NCI-H2196 treated with DMSO at 0.1 percent for 48 hours (cell line): ENCODE data around the gene CIBAR2.

Experiments used
- DNase-seq: peaks from one replicate; lab custom pipeline; 2025; ENCODE audit not compliant: unreplicated experiment; lab: John Stamatoyannopoulos, UW

Gene CIBAR2

GRCh38 chr16:85083051-85083639 is 29.1 kb downstream of the CIBAR2 start:
- DNase-seq = no peak

GRCh38 chr16:85082173-85083050 is 29.9 kb downstream of the CIBAR2 start:
- DNase-seq = no peak

GRCh38 chr16:85081765-85082164 is 30.5 kb downstream of the CIBAR2 start:
- no peak for DNase-seq

- no peak for DNase-seq
These were observed 31.2 kb downstream of the CIBAR2 start for GRCh38 chr16:85081038-85081437.

- DNase-seq = no peak
These were observed 32.3 kb downstream of the CIBAR2 start for GRCh38 chr16:85079785-85080570.

GRCh38 chr16:85078952-85079351 is 33.3 kb downstream of the CIBAR2 start:
- no peak for DNase-seq

- no peak for DNase-seq
These were observed 34.0 kb downstream of the CIBAR2 start for GRCh38 chr16:85078226-85078625.

GRCh38 chr16:85077576-85078125 is 34.6 kb downstream of the CIBAR2 start:
- DNase-seq = no peak

- no peak for DNase-seq
These were observed 35.2 kb downstream of the CIBAR2 start for GRCh38 chr16:85077039-85077438.

- DNase-seq = no peak
These were observed 36.9 kb downstream of the CIBAR2 start for GRCh38 chr16:85075236-85075924.

- no peak for DNase-seq
These were observed 37.9 kb downstream of the CIBAR2 start for GRCh38 chr16:85074225-85074914.

GRCh38 chr16:85072947-85073346 is 39.3 kb downstream of the CIBAR2 start:
- no peak for DNase-seq

- DNase-seq = no peak
These were observed 40.0 kb downstream of the CIBAR2 start for GRCh38 chr16:85072076-85072860.

GRCh38 chr16:85069171-85069570 is 43.1 kb downstream of the CIBAR2 start:
- no peak for DNase-seq

- no peak for DNase-seq
These were observed 43.5 kb downstream of the CIBAR2 start for GRCh38 chr16:85068746-85069145.

GRCh38 chr16:85067426-85067825 is 44.8 kb downstream of the CIBAR2 start:
- no peak for DNase-seq

- DNase-seq = no peak
These were observed 45.2 kb downstream of the CIBAR2 start for GRCh38 chr16:85067024-85067423.

- no peak for DNase-seq
These were observed 45.9 kb downstream of the CIBAR2 start for GRCh38 chr16:85066346-85066885.

GRCh38 chr16:85065099-85065498 is 47.2 kb downstream of the CIBAR2 start:
- DNase-seq = no peak
